Activated T-helper 2 cell treated with anti-CD3 and anti-CD28 coated beads, Interferon-gamma antibody, Interleukin-2, Interleukin-4, amounts not matched to agents 10 μg/mL and 5 μg/mL and 100 μg/mL, durations not matched to agents 14 hours and 24 hours and 36 hours (primary cell): ENCODE results near the gene STK24. TPM values are rescaled to one million over a fixed set of nuclear protein-coding genes. Genes with fewer than 3 reads are reported as not detected.

ENCODE experiments used
- DNase-seq: peaks from one replicate; pipeline ENCODE4 v3.0.0; 2021; ENCODE audit warnings: low spot score
- H3K27ac Mint-ChIP-seq: one replicate; pipeline ENCODE4 v1.8.0; 2021; ENCODE audit warnings: mixed read lengths
- H3K27me3 Mint-ChIP-seq: one replicate; pipeline ENCODE4 v1.8.0; 2021; ENCODE audit warnings: low read depth, mixed read lengths
- H3K36me3 Mint-ChIP-seq: one replicate; pipeline ENCODE4 v1.8.0; 2021; ENCODE audit warnings: low read depth, mixed read lengths
- H3K4me1 Mint-ChIP-seq: one replicate; pipeline ENCODE4 v1.8.0; 2021; ENCODE audit warnings: low read depth, mixed read lengths
- H3K4me3 Mint-ChIP-seq: one replicate; pipeline ENCODE4 v1.8.0; 2021; ENCODE audit warnings: low read depth, mild to moderate bottlenecking, moderate library complexity, mixed read lengths
- H3K9me3 Mint-ChIP-seq: one replicate; pipeline ENCODE4 v1.8.0; 2021; ENCODE audit warnings: mixed read lengths
- intact Hi-C: fragments of 100-400 bp; cut with micrococcal nuclease; formaldehyde crosslinking; loops from one replicate; pipeline ENCODE4 v1.15.1; 2023
- total RNA-seq: library from RNA; stranded (reverse); gene quantifications from 2 replicates; pipeline ENCODE4 v1.2.3, GENCODE V29; 2022

The STK24 gene
- total RNA-seq, 1 donor from 2014 or later, result 127 TPM

- intact Hi-C loops, result loop anchor here (2.0 kb wide), 4 partner anchors 15 to 29 kb away; no protein-coding TSS in a partner anchor
Measured at GRCh38 chr13:98543378-98544103, 33.4 kb downstream of the STK24 start.

GRCh38 chr13:98542568-98543377, 34.1 kb downstream of the STK24 start:
- no peak for DNase-seq
- peaks cover 74% of the 10 kb centered on the region for H3K4me1 Mint-ChIP-seq
- peak overlapping the region; percentile 68 for H3K4me3 Mint-ChIP-seq
- peak overlapping the region; percentile 82 for H3K27ac Mint-ChIP-seq
- H3K36me3 Mint-ChIP-seq, result peaks cover 23% of the 10 kb centered on the region
- intact Hi-C loops, result loop anchor here (2.0 kb wide), 4 partner anchors 14 to 28 kb away; no protein-coding TSS in a partner anchor
- H3K9me3 Mint-ChIP-seq, result no peaks in the 10 kb centered on the region
- no peaks in the 10 kb centered on the region for H3K27me3 Mint-ChIP-seq

More at GRCh38 chr13:98543378-98544103, 33.4 kb downstream of the STK24 start:
- Mint-ChIP-seq H3K4me1 (peaks cover 77% of the 10 kb centered on the region), H3K9me3 (no peaks in the 10 kb centered on the region), H3K36me3 (peaks cover 26% of the 10 kb centered on the region), H3K27me3 (no peaks in the 10 kb centered on the region), H3K4me3 (peak overlapping the region; percentile 68), H3K27ac (peak overlapping the region; percentile 82)
- no peak for DNase-seq

DNA sequence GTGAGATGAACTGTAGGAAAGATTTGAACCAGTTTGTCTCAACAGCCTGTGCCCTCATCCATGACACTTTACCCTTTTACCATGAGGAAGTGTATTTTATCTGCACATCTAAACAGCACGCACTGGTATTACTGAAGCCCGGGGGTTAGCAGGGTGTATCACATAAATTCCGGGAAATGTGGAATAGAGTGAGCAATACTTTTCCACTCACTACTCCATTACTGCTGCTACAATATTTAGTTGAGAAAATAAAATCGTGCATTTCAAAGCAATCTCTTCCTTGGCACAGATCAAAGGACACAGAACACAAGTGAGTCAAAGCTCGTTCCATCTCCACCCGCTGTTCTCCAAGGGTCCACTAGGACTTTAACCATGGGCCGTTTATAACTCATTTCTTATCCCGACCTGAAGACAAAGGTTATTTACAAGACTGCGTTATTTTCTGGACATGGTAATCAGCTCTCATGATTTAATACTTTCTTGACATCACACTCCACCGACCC, 35.2 kb downstream of the STK24 start:
- peaks cover 73% of the 10 kb centered on the region for H3K4me1 Mint-ChIP-seq
- no peak overlapping the region for H3K4me3 Mint-ChIP-seq
- DNase-seq, result no peak
- no peaks in the 10 kb centered on the region for H3K9me3 Mint-ChIP-seq
- intact Hi-C loops, result loop anchor here (2.0 kb wide), 4 partner anchors 13 to 29 kb away; no protein-coding TSS in a partner anchor
- peaks cover 27% of the 10 kb centered on the region for H3K36me3 Mint-ChIP-seq
- no peaks in the 10 kb centered on the region for H3K27me3 Mint-ChIP-seq
- H3K27ac Mint-ChIP-seq, result peak overlapping the region; percentile 33

DNA sequence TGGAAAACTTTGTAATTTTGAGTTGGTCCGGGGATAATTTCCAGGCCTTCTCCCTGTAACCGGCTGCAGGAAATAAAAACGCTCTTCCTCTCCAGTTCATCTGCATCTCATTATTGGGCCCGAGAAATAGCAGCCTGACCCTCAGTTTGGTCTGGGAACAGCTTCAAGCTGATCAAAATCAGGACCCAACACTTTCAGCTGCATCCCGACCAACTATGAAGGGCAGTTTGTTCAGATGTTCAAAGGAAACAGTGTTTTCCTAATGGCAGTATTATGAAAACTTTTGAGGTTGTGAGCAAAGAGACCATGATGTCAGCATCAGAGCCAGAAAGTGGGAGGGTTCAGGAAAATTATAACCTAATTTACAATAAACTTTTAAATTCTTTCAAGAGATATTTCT, 35.7 kb downstream of the STK24 start:
- no peaks in the 10 kb centered on the region for H3K9me3 Mint-ChIP-seq
- H3K27me3 Mint-ChIP-seq, result no peaks in the 10 kb centered on the region
- DNase-seq, result no peak
- intact Hi-C loops, result no loop called here
- H3K36me3 Mint-ChIP-seq, result peaks cover 29% of the 10 kb centered on the region
- H3K27ac Mint-ChIP-seq, result no peak overlapping the region
- no peak overlapping the region for H3K4me3 Mint-ChIP-seq
- H3K4me1 Mint-ChIP-seq, result peaks cover 70% of the 10 kb centered on the region

- intact Hi-C loops, result no loop called here
- H3K36me3 Mint-ChIP-seq, result peaks cover 34% of the 10 kb centered on the region
- DNase-seq, result no peak
Measured at GRCh38 chr13:98540476-98540875, 36.4 kb downstream of the STK24 start.

GRCh38 chr13:98539666-98540065, 37.2 kb downstream of the STK24 start:
- Mint-ChIP-seq H3K27ac (peak overlapping the region; percentile 5), H3K36me3 (peaks cover 35% of the 10 kb centered on the region), H3K9me3 (no peaks in the 10 kb centered on the region), H3K4me1 (peaks cover 71% of the 10 kb centered on the region), H3K4me3 (no peak overlapping the region), H3K27me3 (no peaks in the 10 kb centered on the region)
- intact Hi-C loops, result no loop called here
- no peak for DNase-seq

More at GRCh38 chr13:98540476-98540875, 36.4 kb downstream of the STK24 start:
- Mint-ChIP-seq H3K27me3 (no peaks in the 10 kb centered on the region), H3K27ac (no peak overlapping the region), H3K4me3 (no peak overlapping the region), H3K9me3 (no peaks in the 10 kb centered on the region), H3K4me1 (peaks cover 70% of the 10 kb centered on the region)

- no peaks in the 10 kb centered on the region for H3K27me3 Mint-ChIP-seq
- intact Hi-C loops, result no loop called here
- no peaks in the 10 kb centered on the region for H3K9me3 Mint-ChIP-seq
- peaks cover 33% of the 10 kb centered on the region for H3K36me3 Mint-ChIP-seq
- DNase-seq, result no peak
- H3K4me1 Mint-ChIP-seq, result peaks cover 73% of the 10 kb centered on the region
- H3K27ac Mint-ChIP-seq, result no peak overlapping the region
- H3K4me3 Mint-ChIP-seq, result no peak overlapping the region
Measured at GRCh38 chr13:98538876-98539275, 38.0 kb downstream of the STK24 start.

DNA sequence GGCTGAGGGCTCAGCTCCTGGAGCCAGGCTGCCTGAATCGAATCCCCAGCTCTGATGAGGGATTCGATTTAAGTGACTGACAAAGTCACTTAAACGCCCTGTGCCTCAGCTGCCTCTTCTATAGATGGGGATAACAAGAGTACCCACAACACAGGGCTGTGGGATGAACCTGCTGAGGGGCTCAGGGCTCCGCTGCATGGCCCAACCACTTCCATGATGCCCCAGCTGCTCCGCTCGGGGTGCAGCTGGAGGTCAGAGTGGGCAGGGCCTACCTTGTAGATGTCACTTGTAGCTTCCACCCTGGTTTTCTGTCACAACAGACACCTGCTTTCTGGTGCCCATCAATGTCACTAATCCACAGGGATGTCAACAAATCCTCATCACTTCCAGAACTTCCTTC, 39.2 kb downstream of the STK24 start:
- Mint-ChIP-seq H3K9me3 (no peaks in the 10 kb centered on the region), H3K4me1 (peaks cover 66% of the 10 kb centered on the region), H3K36me3 (peaks cover 32% of the 10 kb centered on the region), H3K27me3 (no peaks in the 10 kb centered on the region), H3K4me3 (no peak overlapping the region), H3K27ac (no peak overlapping the region)
- intact Hi-C loops, result no loop called here
- DNase-seq, result no peak

- Mint-ChIP-seq H3K27ac (no peak overlapping the region), H3K4me1 (peaks cover 66% of the 10 kb centered on the region), H3K27me3 (no peaks in the 10 kb centered on the region), H3K36me3 (peaks cover 30% of the 10 kb centered on the region), H3K9me3 (no peaks in the 10 kb centered on the region), H3K4me3 (no peak overlapping the region)
- DNase-seq, result no peak
- intact Hi-C loops, result no loop called here
Measured at GRCh38 chr13:98537306-98537705, 39.6 kb downstream of the STK24 start.

- intact Hi-C loops, result no loop called here
- no peaks in the 10 kb centered on the region for H3K9me3 Mint-ChIP-seq
- DNase-seq, result no peak
- H3K4me1 Mint-ChIP-seq, result peaks cover 65% of the 10 kb centered on the region
- H3K27me3 Mint-ChIP-seq, result no peaks in the 10 kb centered on the region
- peaks cover 30% of the 10 kb centered on the region for H3K36me3 Mint-ChIP-seq
- H3K4me3 Mint-ChIP-seq, result no peak overlapping the region
- H3K27ac Mint-ChIP-seq, result peak overlapping the region; percentile 28
Measured at GRCh38 chr13:98536729-98537128, 40.2 kb downstream of the STK24 start.

GRCh38 chr13:98535501-98536354, 41.2 kb downstream of the STK24 start:
- no peak for DNase-seq
- Mint-ChIP-seq H3K9me3 (no peaks in the 10 kb centered on the region), H3K36me3 (peaks cover 35% of the 10 kb centered on the region), H3K27ac (peak overlapping the region; percentile 60), H3K4me3 (no peak overlapping the region), H3K4me1 (peaks cover 66% of the 10 kb centered on the region), H3K27me3 (no peaks in the 10 kb centered on the region)
- intact Hi-C loops, result no loop called here

- H3K4me1 Mint-ChIP-seq, result peaks cover 68% of the 10 kb centered on the region
- no peak overlapping the region for H3K4me3 Mint-ChIP-seq
- no peaks in the 10 kb centered on the region for H3K9me3 Mint-ChIP-seq
- H3K36me3 Mint-ChIP-seq, result peaks cover 35% of the 10 kb centered on the region
- H3K27ac Mint-ChIP-seq, result no peak overlapping the region
- DNase-seq, result no peak
- intact Hi-C loops, result no loop called here
- no peaks in the 10 kb centered on the region for H3K27me3 Mint-ChIP-seq
Measured at GRCh38 chr13:98534821-98535220, 42.1 kb downstream of the STK24 start.
